Activated CD4-positive, alpha-beta memory T cell treated with anti-CD3 and anti-CD28 coated beads for 36 hours (primary cell): Measurements from ENCODE around the gene B3GNT5. TPM values are rescaled to one million over a fixed set of nuclear protein-coding genes. Genes with fewer than 3 reads are reported as not detected.

Experiments
- CTCF ChIA-PET: fragments of 350-600 bp; sonication (Branson Sonifier 250); formaldehyde crosslinking; loops from one replicate; lab custom pipeline; 2021; ENCODE audit warnings: antibody characterized with exemption, inconsistent platforms; lab: Charles Lee
- POLR2A ChIA-PET: fragments of 350-600 bp; sonication (Branson Sonifier 250); formaldehyde crosslinking; loops from one replicate; lab custom pipeline; 2021; ENCODE audit warnings: antibody characterized with exemption; lab: Charles Lee
- DNase-seq: peaks from one replicate; pipeline ENCODE4 v3.0.0-alpha.2; 2020
- H3K27ac Mint-ChIP-seq: one replicate; pipeline ENCODE4 v1.8.0; 2021; ENCODE audit warnings: mixed read lengths
- H3K27me3 Mint-ChIP-seq: one replicate; pipeline ENCODE4 v1.8.0; 2021; ENCODE audit warnings: mixed read lengths
- H3K36me3 Mint-ChIP-seq: one replicate; pipeline ENCODE4 v1.8.0; 2021; ENCODE audit warnings: mixed read lengths
- H3K4me1 Mint-ChIP-seq: one replicate; pipeline ENCODE4 v1.8.0; 2021; ENCODE audit warnings: low read depth, mixed read lengths
- H3K4me3 Mint-ChIP-seq: one replicate; pipeline ENCODE4 v1.8.0; 2021; ENCODE audit warnings: mild to moderate bottlenecking, mixed read lengths
- H3K9me3 Mint-ChIP-seq: one replicate; pipeline ENCODE4 v1.8.0; 2021; ENCODE audit warnings: mixed read lengths
- intact Hi-C: fragments of 100-400 bp; cut with micrococcal nuclease; formaldehyde crosslinking; loops from one replicate; pipeline ENCODE4 v1.15.1; 2023
- total RNA-seq, 2 experiments: library from RNA; stranded (reverse); gene quantifications; one replicate each; pipeline ENCODE4 v1.2.3, GENCODE V29; 2021

Gene B3GNT5
- total RNA-seq, 2 experiments from 2014 or later = 12.7 to 12.9 TPM

DNA sequence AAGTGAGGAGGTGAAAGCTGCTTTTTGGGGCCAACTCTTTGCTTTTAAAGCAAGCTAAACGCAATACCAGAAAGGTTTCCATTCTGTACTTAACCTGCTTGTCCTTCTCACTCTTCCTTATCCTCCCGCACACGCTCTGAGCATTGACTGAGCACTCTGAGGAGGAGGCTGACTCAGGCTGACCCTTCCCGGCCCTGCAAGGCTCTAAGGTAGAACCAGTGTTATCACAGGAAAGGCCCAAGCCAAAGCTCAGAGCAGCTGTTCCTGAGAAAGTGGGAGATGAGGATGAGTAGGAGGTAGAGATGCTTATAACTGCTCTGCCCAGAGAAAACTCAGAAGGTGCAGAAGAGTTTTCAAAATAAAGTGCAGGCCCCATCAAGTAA, 2.3 kb downstream of the B3GNT5 start:
- peak overlapping the region; percentile 67 for H3K4me3 Mint-ChIP-seq
- intact Hi-C loops = no loop called here
- ChIA-PET POLR2A (interaction anchor here (1.9 kb wide), 1 partner anchor 10 kb away, joined by 6 read pairs; no protein-coding TSS in a partner anchor), CTCF (interaction anchor here (1.7 kb wide), 1 partner anchor 71 kb away, joined by 6 read pairs; no protein-coding TSS in a partner anchor)
- DNase-seq = no peak
- peaks cover 7% of the 10 kb centered on the region for H3K36me3 Mint-ChIP-seq
- peaks cover 14% of the 10 kb centered on the region for H3K4me1 Mint-ChIP-seq
- H3K27me3 Mint-ChIP-seq = peaks cover 18% of the 10 kb centered on the region
- peak overlapping the region; percentile 74 for H3K27ac Mint-ChIP-seq
- H3K9me3 Mint-ChIP-seq = no peaks in the 10 kb centered on the region

DNA sequence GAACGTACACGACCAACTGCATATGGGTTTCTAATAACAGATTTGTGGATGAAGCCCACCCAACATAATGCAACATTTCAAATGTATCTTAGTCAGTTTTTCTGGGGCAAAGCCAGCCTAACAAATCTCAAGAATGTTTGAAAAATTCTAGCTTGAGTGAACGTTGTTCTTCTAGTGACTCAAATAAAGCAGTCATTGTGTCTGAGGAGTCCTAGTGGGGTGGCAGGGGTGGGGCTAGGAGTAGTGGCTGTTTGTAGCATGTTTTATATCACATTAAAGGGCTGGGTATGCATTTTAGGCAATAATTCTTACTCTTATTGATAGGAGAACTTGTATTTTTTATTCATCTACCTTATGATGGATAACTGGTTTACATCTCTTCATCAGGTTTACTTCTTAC, 6.0 kb downstream of the B3GNT5 start:
- no peak overlapping the region for H3K27ac Mint-ChIP-seq
- peaks cover 10% of the 10 kb centered on the region for H3K4me1 Mint-ChIP-seq
- H3K27me3 Mint-ChIP-seq = peaks cover 16% of the 10 kb centered on the region
- intact Hi-C loops = no loop called here
- CTCF ChIA-PET = interaction anchor here (2.1 kb wide), 1 partner anchor 123 kb away, joined by 8 read pairs; no protein-coding TSS in a partner anchor
- H3K4me3 Mint-ChIP-seq = no peak overlapping the region
- DNase-seq = no peak
- peaks cover 7% of the 10 kb centered on the region for H3K36me3 Mint-ChIP-seq
- H3K9me3 Mint-ChIP-seq = no peaks in the 10 kb centered on the region
- POLR2A ChIA-PET = no interaction called here

DNA sequence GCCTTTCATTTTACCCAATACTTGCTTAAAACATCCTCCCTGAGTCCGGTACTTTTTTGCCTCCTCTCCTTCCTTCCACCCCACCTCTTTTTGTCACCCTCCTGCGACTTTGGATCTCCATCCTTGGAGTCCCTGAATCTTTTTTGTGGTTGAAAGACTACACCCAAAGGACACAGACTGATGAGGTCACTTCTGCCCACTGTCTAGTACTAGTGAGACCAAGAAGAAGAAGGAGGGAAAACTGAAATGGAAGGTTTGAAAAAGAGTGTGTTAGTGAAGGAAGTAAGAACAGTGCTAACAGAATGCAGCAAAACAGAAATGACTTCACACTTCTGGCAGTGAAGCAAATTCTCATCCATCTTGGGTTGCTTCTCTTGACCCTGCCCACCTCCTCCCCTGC, 6.6 kb downstream of the B3GNT5 start:
- intact Hi-C loops = no loop called here
- Mint-ChIP-seq H3K27me3 (peaks cover 16% of the 10 kb centered on the region), H3K27ac (no peak overlapping the region), H3K9me3 (no peaks in the 10 kb centered on the region), H3K4me3 (no peak overlapping the region), H3K36me3 (peaks cover 7% of the 10 kb centered on the region), H3K4me1 (peaks cover 10% of the 10 kb centered on the region)
- POLR2A ChIA-PET = no interaction called here
- CTCF ChIA-PET = interaction anchor here (1.2 to 2.1 kb wide), 2 partner anchors 26 to 122 kb away, joined by 4 to 8 read pairs; no protein-coding TSS in a partner anchor
- no peak for DNase-seq

DNA sequence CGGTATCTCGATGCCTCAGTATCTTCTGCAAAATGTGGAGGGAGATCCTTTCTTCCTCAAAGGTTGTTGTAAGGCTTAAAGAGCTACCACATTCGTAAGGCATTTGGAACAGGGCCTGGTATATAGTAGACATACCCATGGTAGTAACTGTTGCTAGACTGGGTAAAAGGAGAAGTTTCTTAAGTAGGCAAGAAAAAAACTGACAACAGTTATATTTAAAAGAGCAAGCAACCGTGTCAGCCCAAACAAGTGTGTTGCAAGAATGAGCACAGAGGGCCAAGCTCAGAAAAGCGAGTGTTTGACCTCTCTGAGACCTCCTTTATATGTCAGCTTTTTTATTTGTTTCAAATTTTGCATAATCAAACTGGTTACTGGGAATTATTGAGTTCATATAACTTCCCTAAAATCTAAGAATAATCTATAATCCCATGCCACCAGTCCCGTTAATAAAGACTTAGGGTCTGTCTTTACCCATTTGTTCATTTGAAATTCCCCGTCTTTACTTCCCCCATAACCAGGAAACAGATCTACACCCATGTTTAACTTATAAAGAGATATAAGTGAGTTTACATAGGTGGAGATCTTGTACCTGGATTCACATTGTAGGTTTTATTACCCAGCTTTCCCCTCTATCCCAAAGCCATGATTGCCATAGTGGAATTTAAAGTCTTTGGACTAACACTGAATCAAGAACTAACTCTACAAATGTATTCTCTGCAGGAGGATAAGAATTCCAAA, 7.3 kb downstream of the B3GNT5 start:
- CTCF ChIA-PET = interaction anchor here (1.2 to 2.1 kb wide), 2 partner anchors 25 to 122 kb away, joined by 4 to 8 read pairs; no protein-coding TSS in a partner anchor
- POLR2A ChIA-PET = no interaction called here
- no peak overlapping the region for H3K27ac Mint-ChIP-seq
- DNase-seq = no peak
- H3K9me3 Mint-ChIP-seq = no peaks in the 10 kb centered on the region
- peaks cover 5% of the 10 kb centered on the region for H3K4me1 Mint-ChIP-seq
- intact Hi-C loops = no loop called here
- no peak overlapping the region for H3K4me3 Mint-ChIP-seq
- H3K27me3 Mint-ChIP-seq = peaks cover 10% of the 10 kb centered on the region
- H3K36me3 Mint-ChIP-seq = peaks cover 1% of the 10 kb centered on the region

DNA sequence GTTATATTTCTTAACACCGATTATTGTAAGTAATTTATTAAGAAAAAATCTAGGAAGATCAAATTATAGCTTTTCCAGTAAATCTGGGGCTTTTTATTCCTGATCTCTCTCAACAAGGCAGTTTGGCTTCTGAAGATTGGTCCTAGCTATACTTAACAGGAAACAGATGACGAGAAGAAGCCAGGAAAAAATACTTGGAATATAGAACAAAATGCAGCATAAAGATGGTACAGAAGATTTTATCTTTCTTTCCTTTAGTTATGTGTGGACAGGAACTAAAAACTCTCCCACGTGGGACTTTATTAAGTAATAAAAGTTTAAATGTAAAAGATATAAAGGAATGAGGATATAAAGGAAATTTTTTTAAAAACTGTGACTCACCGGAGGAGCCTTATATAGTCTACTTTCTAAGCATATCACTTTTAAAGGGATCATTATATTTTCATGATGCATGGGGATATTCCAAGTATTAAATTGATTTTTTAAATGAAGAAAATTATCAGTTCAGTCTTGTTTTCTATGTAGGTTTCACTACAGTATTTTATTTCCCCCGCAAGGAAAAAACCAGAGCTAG, 8.2 kb downstream of the B3GNT5 start:
- no peak overlapping the region for H3K27ac Mint-ChIP-seq
- POLR2A ChIA-PET = no interaction called here
- CTCF ChIA-PET = no interaction called here
- peaks cover 8% of the 10 kb centered on the region for H3K27me3 Mint-ChIP-seq
- peaks cover 2% of the 10 kb centered on the region for H3K4me1 Mint-ChIP-seq
- intact Hi-C loops = no loop called here
- H3K36me3 Mint-ChIP-seq = no peaks in the 10 kb centered on the region
- no peak overlapping the region for H3K4me3 Mint-ChIP-seq
- H3K9me3 Mint-ChIP-seq = no peaks in the 10 kb centered on the region
- DNase-seq = no peak

DNA sequence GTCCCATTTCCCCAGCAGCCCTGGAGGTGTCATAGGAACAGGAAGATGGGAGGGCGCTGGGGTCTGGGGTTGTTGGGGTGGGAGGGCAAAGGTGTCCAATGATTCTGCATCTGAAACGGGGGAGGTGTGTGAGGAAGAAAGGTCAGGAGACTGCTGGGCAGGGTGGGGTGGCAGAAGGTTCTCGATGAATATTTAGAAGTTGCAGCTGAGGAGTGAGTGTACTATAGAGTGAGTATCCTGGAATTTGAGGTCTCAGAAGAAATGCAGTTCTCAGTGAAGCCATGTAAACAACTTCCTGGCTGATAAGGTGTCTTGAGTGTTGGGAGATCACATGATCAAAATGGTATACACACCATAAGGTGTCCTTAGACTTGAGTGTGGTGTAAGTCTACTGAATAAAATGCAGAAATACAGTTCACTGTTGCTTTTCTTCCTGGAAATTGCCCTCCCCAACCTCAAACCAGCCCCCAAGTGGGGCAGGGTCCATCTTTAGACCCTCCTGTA, 9.9 kb downstream of the B3GNT5 start:
- Mint-ChIP-seq H3K4me3 (no peak overlapping the region), H3K36me3 (peaks cover 3% of the 10 kb centered on the region), H3K27me3 (no peaks in the 10 kb centered on the region), H3K9me3 (no peaks in the 10 kb centered on the region), H3K4me1 (peaks cover 2% of the 10 kb centered on the region), H3K27ac (no peak overlapping the region)
- ChIA-PET CTCF (no interaction called here), POLR2A (no interaction called here)
- DNase-seq = no peak
- intact Hi-C loops = no loop called here

DNA sequence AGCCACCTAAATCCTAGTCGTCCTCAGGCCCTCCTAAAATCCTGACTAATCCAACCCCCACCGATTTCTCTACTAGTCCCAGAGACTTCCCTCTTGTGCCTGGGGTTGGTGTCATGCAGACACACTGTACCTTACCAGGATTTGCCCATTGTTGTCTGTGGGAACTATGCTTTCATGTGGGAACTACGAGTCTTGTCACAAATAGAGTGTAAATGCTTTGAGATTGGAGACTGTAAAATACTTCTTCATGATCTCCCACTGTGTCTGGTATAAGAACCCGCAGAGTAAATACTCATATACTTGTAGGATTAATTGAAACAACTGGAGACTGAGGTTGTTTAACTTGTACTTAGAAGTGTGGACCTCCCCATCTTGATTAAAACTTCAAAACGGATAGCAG, 11.2 kb downstream of the B3GNT5 start:
- H3K9me3 Mint-ChIP-seq = no peaks in the 10 kb centered on the region
- peaks cover 3% of the 10 kb centered on the region for H3K36me3 Mint-ChIP-seq
- no peaks in the 10 kb centered on the region for H3K27me3 Mint-ChIP-seq
- POLR2A ChIA-PET = no interaction called here
- intact Hi-C loops = no loop called here
- H3K4me3 Mint-ChIP-seq = no peak overlapping the region
- CTCF ChIA-PET = no interaction called here
- no peak for DNase-seq
- peaks cover 4% of the 10 kb centered on the region for H3K4me1 Mint-ChIP-seq
- no peak overlapping the region for H3K27ac Mint-ChIP-seq

DNA sequence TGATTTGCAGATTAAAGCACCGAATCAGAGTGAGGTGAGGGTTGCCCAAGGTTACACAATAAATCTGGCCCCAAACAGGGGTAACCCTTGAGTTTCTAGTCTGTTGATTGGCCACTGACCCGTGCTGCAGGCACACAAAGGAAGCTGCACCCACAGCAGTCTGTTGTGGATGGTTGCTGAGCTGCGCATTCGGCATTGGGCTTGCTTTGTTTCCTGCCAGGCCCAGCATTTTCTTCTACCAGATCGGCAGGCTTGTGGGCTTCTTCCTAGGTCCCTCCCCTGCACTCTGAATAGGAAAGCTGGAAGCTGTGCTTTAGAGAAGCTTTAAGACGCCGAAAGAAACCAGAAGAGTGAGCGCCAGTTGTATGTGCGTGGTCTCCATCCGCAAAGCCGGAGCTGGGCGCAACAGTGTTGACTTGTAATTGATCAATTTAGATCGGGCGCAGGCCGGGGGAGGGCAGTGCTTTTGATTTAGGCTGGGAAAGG, 12.1 kb downstream of the B3GNT5 start:
- H3K9me3 Mint-ChIP-seq = no peaks in the 10 kb centered on the region
- DNase-seq = no peak
- POLR2A ChIA-PET = interaction anchor here (1.3 to 1.8 kb wide), 3 partner anchors 10 to 57 kb away, joined by 4 to 29 read pairs (median 6); no protein-coding TSS in a partner anchor
- H3K36me3 Mint-ChIP-seq = peaks cover 11% of the 10 kb centered on the region
- CTCF ChIA-PET = interaction anchor here (0.8 to 1.8 kb wide), 5 partner anchors 21 to 120 kb away, joined by 3 to 11 read pairs (median 5); no protein-coding TSS in a partner anchor
- H3K4me1 Mint-ChIP-seq = peaks cover 1% of the 10 kb centered on the region
- intact Hi-C loops = loop anchor here (5.0 kb wide), 1 partner anchor 372 kb away; the partner anchor contains the start of gene KLHL24
- H3K27me3 Mint-ChIP-seq = no peaks in the 10 kb centered on the region
- no peak overlapping the region for H3K4me3 Mint-ChIP-seq
- no peak overlapping the region for H3K27ac Mint-ChIP-seq

DNA sequence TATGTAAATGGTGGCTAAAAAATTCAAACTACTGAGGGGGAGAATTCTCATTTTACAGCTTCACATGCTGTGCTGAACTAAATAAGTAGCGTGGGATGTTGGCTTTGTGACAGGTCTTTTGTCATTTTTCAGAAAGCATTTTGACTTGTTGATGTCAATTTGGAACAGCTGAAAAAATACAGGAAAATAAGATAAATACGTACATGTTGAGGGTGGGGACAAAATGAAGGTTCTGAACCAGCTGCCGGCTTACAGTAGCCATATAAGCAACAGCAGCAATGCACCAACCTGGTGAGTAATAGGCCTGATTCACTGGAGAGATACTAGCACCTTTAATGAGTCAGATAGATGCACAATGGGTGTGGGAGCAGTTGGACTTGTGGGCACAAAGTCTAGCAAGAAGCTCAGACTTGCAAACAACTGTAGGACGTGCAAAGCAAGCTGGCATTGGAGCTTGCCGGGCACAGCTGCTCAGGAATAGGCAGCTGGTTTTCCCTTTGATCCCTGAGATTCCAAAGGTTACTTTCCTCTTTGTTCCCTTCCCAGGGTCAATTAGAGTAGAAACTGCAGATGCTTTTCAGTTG, 12.9 kb downstream of the B3GNT5 start:
- H3K4me3 Mint-ChIP-seq = peak overlapping the region; percentile 25
- peaks cover 1% of the 10 kb centered on the region for H3K4me1 Mint-ChIP-seq
- no peak overlapping the region for H3K27ac Mint-ChIP-seq
- ChIA-PET CTCF (interaction anchor here (0.8 to 1.8 kb wide), 7 partner anchors 13 to 119 kb away, joined by 3 to 11 read pairs (median 5); partner anchors contain the start of gene B3GNT5), POLR2A (interaction anchor here (0.7 to 1.8 kb wide), 4 partner anchors 11 to 58 kb away, joined by 3 to 29 read pairs (median 5); partner anchors contain the start of gene B3GNT5)
- peaks cover 11% of the 10 kb centered on the region for H3K36me3 Mint-ChIP-seq
- intact Hi-C loops = loop anchor here (1.0 to 5.0 kb wide), 7 partner anchors 13 to 371 kb away; partner anchors contain the start of genes B3GNT5 and KLHL24
- H3K9me3 Mint-ChIP-seq = no peaks in the 10 kb centered on the region
- peak; percentile 71 for DNase-seq
- H3K27me3 Mint-ChIP-seq = no peaks in the 10 kb centered on the region

DNA sequence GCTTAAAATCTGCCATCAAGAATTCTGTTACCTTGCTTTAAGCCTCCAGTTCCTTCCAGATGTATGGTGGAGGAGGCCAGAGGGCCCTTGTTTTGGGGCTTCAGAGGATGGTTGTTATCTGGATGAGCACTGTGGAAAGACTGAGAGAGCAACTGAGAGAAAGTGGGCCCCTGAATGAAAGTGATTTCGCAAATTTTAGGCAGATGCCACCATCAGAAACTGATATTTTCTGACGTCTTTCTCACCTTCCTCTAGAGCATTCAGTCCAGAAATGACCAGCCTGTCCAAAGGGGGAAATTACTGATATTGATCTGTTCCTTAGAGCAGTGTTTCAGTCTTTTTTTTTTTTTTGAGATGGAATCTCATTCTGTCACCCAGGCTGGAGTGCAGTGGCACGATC, 13.4 kb downstream of the B3GNT5 start:
- DNase-seq = peak; percentile 43
- peak overlapping the region; percentile 25 for H3K4me3 Mint-ChIP-seq
- CTCF ChIA-PET = interaction anchor here (1.0 to 1.8 kb wide), 6 partner anchors 13 to 119 kb away, joined by 3 to 11 read pairs (median 5); partner anchors contain the start of gene B3GNT5

DNA sequence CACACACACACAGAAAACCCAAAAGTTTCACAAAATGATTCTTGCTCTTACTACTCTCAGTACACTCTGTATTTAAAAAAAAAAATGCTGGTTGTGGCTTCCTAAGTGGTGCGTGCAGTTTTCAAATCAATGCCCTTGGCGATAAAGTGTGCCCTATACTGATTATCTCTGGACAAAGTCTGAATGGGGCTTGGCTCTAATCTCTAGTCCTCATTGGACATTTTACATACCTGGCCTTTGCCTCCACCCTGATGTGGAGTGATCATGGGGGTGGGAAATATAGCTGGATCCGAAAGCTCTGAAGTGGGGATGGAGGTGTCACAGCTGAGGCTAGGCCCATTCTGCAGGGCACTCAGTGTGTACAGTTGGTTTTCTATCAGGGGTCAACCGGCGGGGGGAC, 14.1 kb downstream of the B3GNT5 start:
- intact Hi-C loops = loop anchor here (2.0 to 5.0 kb wide), 5 partner anchors 56 to 370 kb away; partner anchors contain the start of gene KLHL24
- Mint-ChIP-seq H3K9me3 (no peaks in the 10 kb centered on the region), H3K36me3 (peaks cover 13% of the 10 kb centered on the region), H3K27ac (no peak overlapping the region), H3K27me3 (no peaks in the 10 kb centered on the region), H3K4me1 (peaks cover 1% of the 10 kb centered on the region), H3K4me3 (no peak overlapping the region)
- no peak for DNase-seq
- POLR2A ChIA-PET = interaction anchor here (0.5 to 1.8 kb wide), 2 partner anchors 19 to 59 kb away, joined by 3 to 29 read pairs; no protein-coding TSS in a partner anchor
- CTCF ChIA-PET = no interaction called here

More for the DNA sequence above, 13.4 kb downstream of the B3GNT5 start:
- POLR2A ChIA-PET = interaction anchor here (0.7 to 1.8 kb wide), 4 partner anchors 12 to 59 kb away, joined by 3 to 29 read pairs (median 5); partner anchors contain the start of gene B3GNT5
- H3K27me3 Mint-ChIP-seq = no peaks in the 10 kb centered on the region
- no peak overlapping the region for H3K27ac Mint-ChIP-seq
- intact Hi-C loops = loop anchor here (1.0 to 5.0 kb wide), 7 partner anchors 13 to 371 kb away; partner anchors contain the start of genes B3GNT5 and KLHL24
- H3K4me1 Mint-ChIP-seq = peaks cover 1% of the 10 kb centered on the region
- peaks cover 13% of the 10 kb centered on the region for H3K36me3 Mint-ChIP-seq
- H3K9me3 Mint-ChIP-seq = no peaks in the 10 kb centered on the region
